IPS DF 19.7 (cell line): ENCODE measurements around the gene GPC6.

Experiments used
- DNase-seq: peaks from one replicate; pipeline ENCODE4 v3.0.0-alpha.2; 2013; ENCODE audit warnings: low read depth, low spot score

Gene GPC6

DNA sequence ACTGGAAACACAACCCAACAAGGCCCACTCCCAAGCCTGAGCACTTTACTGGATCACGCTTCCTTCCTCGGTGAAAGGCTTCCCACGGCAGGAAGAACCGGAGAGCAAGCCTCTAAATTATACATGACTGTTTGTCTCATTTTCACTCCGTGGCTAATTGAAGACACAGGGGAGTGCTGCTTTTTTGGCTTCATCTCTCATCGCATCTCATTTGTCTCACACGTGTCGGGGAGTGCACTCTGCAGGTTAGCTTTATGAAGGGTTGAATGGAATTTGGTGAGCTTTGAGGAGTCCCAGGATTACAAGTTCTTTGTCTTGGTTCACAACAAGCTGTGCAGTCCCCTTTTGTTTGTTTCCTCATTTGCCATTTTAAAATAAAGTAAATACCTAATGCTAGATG is 544.6 kb downstream of the GPC6 start:
- no peak for DNase-seq

DNA sequence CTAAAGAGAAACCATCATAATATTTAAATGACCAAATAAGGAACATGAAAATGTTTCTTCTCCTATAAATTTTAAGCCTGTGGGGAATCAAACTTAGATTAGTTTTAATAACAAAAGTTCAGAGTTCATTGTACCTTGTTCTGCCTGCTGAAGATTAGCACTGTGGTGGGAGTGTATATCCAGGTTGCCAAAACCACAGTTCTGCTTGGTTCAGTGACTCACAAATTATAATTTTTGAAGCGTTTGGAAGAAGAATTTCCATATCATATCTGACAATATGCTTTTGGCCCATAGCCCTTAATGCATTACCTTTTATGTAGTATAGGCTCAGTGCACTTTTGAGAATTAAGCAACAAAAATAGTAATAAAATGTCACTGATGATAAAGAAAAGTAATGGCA is 545.2 kb downstream of the GPC6 start:
- no peak for DNase-seq

DNA sequence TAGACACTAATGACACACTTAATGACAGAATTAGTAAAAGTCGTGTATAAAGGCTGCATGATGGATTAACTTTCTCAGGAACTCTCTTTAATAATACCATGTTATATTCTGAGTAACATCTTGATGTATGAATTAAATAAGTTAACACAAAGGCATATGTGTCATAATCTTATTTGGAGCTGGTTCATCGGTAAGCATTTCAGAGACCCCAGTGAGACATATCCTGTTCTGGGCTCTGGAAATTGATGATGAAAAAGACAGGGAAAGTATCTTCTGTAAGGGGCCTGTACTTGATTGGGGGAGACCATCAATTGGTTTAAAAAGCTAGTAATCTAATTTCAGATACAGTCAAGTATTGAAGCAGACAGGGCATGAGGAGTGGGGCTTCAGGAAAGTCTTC is 547.9 kb downstream of the GPC6 start:
- no peak for DNase-seq

DNA sequence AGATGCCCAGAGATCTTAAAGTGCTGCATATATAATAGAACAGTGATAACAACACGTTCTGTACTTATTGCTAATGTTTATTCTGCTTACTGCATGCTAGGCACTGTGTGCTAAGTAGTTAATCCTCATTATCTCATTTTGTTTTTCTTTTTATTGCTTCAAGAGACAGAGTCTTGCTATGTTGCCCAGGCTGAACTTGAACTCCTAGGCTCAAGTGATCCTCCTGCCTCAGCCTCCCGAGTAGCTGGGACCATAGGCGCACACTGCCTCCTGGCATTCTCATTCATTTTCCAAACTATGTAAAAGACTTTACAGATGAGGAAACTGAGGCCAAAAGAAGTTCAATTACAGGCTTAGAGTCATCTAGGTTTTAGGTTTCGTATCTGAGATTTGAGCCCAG is 548.4 kb downstream of the GPC6 start:
- DNase-seq: no peak

DNA sequence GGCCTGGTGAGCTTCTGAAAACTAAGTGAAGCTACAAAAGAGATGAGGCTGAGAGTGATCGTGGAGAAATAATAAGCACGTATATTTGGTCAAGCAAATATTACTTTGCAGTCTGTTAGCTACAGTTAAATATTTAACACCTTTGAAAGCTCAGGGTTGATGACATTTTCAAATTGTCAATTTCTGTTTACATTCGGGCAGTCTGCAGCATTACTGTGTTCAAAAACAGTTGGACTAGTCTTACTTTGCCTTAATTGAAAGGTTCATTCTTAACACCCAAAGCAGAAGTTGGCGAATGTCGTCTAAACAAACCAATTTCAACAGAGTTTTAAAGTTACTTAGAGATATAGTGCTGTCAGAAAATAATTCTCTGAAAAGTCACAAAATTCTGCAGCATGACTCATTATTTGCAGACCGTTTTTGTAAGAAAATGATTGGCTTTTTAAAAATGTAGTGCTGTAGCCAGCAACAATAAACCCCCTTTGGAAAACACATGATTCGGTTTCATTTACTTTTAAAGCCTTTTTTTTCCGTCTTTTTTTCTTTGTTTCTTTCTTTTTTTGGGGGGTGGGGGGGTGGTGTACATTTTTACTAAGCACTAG is 549.0 kb downstream of the GPC6 start:
- DNase-seq: no peak

DNA sequence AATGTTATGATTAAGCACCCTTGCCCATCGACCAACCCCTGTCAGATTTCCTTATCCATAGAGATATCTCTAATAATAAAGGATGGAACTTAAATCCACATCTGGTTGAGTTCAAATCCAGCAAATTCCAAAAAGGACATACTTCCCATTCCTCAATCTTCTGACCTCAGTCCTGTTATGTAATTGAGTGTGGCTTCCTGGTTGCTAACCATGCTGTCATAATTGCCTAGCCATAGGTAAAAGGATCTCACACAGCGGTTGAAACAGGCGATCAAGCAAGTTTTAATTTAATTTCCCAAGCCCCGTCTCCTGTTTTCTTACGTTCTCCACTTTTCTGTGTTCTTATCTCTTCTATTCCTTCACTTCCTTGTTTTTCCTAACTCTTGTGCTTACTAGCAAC is 550.3 kb downstream of the GPC6 start:
- no peak for DNase-seq

DNA sequence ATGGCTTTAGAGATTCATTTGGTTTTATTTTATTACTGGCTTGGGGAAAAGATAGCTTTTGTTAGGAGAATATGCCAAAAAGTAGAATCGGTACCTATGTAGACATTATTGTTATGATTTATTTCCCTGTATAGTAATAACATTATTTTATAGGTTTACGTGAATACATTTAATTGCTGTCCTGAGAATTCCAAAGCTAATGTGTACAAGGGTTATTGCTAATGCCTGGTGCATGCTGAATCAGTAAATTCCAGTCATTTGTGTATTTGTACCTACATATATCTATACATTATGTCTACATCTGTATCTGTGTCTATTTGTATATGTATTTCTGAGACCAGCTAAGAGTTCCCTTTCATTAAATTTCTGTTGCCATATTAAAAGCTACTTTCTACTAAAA is 550.9 kb downstream of the GPC6 start:
- no peak for DNase-seq

DNA sequence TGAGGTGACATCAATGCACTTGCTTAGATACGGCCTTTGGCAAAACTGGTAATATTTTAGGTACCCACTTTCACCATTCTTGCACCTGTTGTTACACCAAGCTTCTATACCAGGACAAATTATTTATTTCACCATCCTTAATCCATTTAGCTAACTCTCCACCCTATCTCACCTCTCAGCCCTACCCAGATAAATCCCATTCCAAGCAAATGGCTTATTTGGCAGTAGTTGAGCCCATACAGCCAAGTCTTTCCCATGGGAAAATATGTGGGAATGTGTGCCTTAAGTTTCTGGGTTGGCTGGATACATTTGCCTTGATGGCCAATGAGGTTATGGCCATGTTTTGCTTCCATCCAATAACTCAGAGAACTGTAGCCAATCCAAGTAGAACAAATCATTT is 551.9 kb downstream of the GPC6 start:
- no peak for DNase-seq

DNA sequence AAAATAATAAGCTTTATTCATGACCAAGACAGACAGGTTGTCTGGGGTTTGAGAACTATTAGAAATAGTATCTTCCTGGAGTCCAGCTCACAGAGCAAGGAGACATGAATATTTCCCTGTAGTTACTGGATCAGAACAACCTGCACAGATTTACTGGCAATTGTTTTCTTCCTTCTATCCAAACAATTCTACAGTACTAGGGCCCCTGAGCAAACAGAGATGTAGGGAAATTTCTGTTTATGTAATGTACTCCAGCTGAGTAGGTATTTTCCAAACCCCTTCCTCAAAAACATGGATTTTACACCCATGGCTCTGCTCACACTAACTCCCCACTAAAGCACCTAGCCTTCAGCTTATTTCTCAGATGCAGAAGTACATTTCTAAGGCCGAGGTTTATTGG is 557.6 kb downstream of the GPC6 start:
- DNase-seq: no peak

DNA sequence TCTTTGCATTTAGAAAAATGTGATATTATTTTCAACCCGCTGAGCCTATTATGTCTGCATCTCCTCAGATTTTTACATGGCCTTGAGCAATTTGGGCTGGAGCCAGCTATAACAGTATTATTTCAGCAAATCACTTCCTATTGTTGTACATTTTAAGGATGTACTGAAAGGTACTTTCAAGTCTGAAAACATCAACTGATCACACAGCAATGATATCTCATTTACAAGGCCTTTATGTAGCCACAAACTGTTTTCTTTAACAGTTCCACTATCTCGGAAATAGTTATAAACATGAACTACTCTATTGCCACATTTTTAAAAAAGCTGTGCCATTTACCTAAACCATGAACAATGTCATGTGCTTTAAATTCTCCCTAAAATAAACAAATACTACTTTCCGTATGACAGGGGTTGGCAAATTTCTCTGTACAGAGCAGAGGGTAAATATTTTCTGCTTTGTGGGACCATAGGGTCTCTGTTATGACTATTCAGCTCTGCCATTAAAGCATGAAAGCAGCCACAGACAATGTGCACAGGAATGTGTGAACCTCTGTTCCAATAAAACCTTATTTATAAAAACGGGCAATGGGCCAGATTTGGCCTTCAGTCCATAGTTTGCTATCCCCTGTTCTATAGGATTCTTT is 560.4 kb downstream of the GPC6 start:
- DNase-seq: no peak

DNA sequence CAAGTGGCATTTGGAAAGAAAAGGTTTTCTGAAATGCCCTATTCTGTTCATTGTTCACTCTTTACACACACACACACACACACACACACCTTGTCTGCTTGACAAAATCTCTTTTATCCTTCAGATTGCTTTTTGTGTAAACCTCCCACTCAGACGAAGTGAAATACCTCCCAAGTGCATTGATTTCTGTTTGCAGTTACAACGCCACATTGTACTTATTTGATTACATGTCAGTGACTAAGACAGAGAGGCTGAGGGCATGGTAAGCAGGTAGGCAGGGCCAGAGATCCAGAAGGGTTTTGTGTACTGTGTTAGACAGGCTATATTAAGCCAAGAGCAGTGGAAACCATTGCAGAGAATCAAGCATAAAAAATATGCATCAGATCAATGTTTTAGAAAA is 561.8 kb downstream of the GPC6 start:
- DNase-seq: no peak

DNA sequence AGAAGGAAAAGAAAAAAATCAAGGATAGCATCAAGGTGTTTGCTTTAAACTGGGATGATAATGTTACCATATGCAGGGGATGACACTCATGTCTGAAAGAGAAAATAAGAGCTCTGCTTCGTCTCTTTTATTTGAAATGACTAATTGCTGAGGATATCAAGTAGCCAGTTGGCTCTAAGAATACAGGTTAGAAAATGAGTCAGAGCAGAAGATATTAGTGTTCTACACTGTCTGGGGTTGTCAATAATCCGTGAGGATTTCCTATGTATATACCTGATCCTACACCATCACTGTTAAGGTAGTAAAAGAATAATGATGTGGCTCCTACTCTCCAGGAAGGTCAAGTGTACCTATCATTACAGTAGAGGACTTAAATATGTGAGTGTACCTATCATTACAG is 562.5 kb downstream of the GPC6 start:
- no peak for DNase-seq

DNA sequence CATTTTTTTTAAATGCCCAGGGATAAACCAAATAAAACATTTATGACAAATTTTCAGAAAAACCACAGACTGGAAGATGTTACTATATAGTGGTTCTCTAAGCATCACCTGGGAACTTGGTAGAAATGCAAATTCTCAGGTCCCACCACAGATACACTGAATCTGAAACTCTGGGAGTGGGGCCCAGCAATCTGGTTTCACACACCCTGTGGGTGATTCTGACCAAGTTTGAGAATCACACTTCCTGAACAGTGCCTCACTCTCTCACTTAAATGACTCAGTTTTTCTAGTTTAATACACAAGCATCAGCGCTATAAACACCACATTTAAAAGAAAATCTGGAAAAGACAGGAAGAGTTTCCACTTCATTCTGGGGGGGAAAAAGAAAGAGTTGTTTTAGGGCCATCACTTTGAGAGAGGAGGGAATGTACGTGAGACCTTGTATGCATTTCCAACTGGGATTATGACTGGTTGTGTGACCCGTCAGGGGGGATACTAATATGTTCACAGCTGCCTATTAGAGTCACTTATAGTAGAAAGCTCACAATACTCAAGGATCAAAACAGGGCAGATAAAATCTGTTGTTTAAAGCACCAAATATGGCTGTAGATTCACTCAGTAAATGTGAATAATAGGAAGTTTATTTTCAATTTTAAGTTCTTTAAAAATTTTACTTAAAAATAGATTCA is 567.7 kb downstream of the GPC6 start:
- no peak for DNase-seq

DNA sequence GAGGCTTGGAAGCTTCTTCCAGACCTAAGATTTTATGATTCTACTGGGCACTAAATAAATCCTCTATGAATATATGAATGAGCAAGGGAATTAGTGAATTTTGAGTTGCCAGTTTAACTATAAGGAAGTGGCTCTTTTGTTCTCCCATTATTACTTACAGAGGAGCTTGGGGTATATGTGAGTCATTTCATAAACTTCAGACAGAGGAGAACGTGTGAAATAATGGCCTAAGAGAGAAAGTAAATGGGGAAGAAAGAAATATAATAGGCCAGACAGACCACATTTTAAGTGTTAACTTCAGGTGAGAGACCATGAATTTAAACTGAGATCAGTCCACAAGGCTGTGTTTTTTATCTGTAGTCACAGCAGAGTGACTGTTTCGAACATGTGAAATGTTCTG is 570.9 kb downstream of the GPC6 start:
- DNase-seq: no peak

DNA sequence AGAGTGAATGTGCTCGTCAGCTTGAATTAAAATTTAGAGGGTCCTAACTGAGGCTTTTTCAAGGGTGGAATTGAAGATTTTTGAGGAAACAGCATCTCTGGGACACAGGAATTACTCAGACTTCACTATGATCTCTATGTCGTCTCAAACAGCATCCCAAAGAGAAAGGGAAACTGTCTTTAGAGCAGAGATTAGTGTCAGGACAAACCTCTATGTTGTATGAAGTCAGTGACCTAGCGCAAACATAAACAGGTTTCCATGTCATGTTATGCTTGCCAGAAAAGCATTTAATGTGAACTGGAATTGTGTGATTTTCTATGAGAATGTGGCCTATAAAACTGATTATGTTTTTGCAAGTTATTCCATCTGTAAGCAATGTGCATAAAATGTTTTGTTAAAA is 573.7 kb downstream of the GPC6 start:
- no peak for DNase-seq

DNA sequence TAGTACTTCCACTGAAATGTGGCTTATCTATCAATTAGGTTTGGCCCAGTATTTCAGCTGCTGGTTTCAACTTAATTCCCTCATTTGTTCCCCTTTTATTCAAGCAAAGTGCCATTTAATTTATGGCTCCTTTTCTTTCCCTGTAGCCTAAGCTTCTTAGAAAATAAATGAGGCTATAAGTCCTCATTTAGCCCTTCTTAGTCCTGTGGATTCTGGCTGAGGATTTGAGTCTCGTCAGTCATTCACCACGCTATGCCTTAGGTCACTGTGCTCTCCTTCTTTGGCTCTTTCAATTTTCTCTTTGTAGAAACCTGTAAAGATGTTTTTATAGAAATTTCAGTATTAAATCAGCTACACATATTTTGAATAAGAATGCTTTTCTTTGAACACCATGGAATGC is 579.1 kb downstream of the GPC6 start:
- no peak for DNase-seq

DNA sequence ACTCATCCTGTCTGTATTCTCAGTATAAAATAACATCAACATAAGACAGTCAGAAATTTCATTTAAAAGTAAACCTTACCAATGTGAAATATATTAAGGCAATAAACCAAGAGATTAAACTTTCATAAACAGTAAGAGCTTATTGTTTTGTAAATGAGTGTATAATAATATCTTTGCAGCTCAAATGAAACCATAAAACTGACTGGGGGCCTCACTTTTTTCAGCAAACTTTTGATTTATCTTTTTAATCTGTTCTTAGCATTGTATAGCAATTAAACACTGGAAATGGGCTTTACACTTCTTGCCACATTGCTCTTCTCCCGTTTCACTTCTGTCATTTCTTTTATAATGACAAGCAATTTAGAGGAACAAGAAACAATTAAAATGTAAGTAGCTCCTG is 580.3 kb downstream of the GPC6 start:
- no peak for DNase-seq

DNA sequence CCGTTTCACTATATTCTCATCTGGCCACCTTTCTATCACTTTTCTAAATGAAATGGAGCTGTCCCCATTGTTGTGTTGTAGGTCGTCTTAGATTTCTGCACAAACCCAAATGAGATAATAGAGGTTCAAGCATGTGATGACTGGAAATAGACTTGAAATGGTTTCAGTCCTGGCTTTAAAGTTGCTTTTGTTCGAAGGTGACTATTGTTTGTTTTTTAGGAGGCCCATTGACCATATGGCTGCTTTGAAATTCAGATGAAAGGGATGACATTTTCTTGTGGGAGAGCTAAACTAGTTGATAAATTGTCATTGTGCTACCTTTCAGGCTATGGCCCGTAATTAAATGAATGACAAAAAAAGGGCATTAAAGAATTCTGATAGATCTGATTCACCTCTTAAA is 583.7 kb downstream of the GPC6 start:
- DNase-seq: no peak

DNA sequence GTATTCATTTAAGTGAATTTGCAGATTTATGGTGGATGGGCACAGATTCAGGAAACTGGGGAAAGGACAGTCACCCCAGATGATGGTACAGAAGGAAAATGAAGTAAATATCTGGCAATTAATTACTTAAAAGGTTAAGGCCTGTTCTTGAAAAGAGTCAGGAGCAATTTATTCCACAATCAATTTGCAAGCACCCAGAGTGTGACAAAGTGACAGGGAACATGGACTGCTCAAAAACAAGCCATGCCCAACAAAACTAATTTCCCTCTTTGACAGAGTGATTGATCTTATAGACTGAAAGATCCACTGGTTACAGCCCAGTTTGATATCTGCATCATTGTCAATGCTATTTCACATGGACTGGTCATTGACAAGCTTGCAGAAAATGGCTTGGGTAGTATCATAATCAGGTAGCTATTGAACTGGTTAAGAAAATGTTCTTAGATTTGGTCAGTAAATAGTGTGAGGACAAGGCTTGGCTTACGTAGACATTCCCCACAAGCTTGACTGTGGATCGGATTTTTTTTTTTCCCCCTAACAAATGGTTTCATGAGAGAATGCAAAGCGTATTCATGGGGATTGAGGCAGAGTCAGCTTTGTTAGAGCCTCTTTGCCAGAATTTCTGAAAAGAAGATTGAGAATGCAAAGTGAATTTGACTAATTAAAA is 584.6 kb downstream of the GPC6 start:
- DNase-seq: no peak

DNA sequence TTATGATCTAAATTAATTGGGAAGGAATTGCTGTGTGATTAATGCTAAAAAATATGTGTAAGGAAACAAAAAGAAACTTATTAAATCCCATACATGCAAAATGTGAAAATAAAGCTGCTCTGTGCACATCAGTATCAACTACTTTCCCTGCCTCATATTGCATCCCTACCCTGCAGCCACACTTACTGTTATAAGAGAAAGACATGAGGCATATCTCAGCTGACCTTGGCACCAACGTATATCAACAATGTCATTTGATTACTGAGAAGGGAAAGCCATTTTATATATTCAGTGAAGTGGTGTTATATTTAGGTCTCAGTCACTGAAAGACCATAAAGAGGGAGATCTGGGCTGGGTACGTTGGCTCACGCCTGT is 585.1 kb downstream of the GPC6 start:
- no peak for DNase-seq

DNA sequence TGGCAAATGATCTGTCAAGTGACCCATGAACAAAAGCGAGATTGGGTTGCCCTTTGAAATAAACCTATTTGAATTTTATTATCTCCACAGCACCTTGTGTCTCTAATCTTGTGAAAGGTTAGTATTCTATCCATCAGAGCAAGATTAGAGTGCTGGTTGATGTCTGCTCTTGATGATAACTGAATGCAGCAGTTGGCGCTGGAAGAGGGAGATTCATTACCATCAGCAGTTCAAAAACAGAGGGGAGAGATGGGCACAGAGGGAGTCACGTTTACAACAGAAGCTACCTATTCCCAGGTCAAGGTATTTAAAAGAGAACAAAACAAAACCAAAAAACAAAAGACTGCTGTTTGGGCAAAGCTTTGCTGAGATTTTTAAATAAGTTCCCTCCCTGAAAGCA is 588.1 kb downstream of the GPC6 start:
- no peak for DNase-seq

DNA sequence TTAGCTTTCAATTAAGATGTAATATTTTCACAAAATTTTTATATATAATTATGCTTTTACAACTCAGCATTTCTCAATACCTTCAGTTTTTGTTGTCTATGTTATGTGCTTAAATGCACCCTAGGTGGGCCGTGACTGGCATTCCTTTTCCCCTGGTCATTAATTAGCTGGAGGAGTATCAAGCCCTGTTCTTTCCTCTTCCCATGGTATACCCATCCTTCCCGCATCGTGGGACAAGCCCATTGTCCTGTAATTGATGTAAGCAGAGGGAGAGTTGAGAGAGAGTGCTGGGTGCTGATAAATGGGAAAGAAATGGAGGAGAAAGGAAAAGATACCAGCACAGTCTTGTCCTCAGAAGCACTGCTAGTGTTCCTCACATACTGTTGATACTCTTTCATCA is 591.7 kb downstream of the GPC6 start:
- DNase-seq: no peak

DNA sequence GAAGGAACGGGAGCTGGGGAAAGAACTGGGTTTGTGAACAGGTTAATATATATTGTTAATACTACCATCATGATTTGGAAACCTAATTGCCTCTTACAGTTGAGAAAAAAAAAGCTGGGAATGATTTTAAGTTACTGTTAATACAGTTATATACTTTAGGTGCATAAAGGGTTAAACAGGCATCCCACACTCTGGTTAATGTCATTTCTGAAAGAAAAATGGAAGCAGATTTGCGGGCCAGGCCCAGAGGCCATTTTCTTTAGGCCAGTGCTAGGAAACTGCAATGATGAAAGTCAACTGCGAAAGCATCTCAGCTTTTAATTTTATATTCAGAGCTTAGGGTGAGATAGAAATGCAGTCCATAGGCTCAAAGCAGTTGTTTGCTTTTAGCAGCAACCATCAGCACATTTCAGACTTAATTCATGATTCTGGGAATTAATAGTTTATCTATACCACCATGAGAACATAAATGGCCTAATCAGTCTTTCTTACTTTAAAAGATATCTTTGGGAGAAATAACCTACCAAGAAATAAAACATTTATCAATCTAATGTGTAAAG is 592.8 kb downstream of the GPC6 start:
- no peak for DNase-seq
